MCF 10A (cell line): Measurements from ENCODE around the gene TMEM74B. TPM values are rescaled to one million over a fixed set of nuclear protein-coding genes. Genes with fewer than 3 reads are reported as not detected.

Source experiments
- BruUV-seq: library from RNA; stranded (reverse); fragments of 400-500 nt; replicated peaks from 2 replicates; lab custom pipeline; 2021; lab: Mats Ljungman, UMichigan
- CTCF ChIA-PET: fragments of 300-600 bp; sonication (Branson Sonifier 250); formaldehyde crosslinking; extraction: SDS; loops from one replicate; lab custom pipeline; 2021; ENCODE audit warnings: antibody characterized with exemption, inconsistent platforms; lab: Yijun Ruan, JAX
- POLR2A ChIA-PET: fragments of 300-600, 350-650 bp; sonication (Branson Sonifier 250); formaldehyde crosslinking; extraction: SDS; loops from one replicate; lab custom pipeline; 2020; ENCODE audit warnings: antibody characterized with exemption, inconsistent platforms; lab: Yijun Ruan, JAX
- DNase-seq: peaks from one replicate; pipeline ENCODE4 v3.0.0-alpha.2; 2018; ENCODE audit not compliant: unreplicated experiment
- H3K27ac Mint-ChIP-seq: one replicate; pipeline ENCODE4 v1.8.0; 2022; ENCODE audit warnings: mild to moderate bottlenecking, low read depth, mixed read lengths; ENCODE audit not compliant: unreplicated experiment
- H3K27me3 Mint-ChIP-seq: one replicate; pipeline ENCODE4 v1.8.0; 2022; ENCODE audit warnings: mixed read lengths; ENCODE audit not compliant: insufficient read depth, unreplicated experiment
- H3K36me3 Mint-ChIP-seq: one replicate; pipeline ENCODE4 v1.8.0; 2022; ENCODE audit warnings: mild to moderate bottlenecking, moderate library complexity, mixed read lengths; ENCODE audit not compliant: insufficient read depth, unreplicated experiment
- H3K4me1 Mint-ChIP-seq: one replicate; pipeline ENCODE4 v1.8.0; 2022; ENCODE audit warnings: mixed read lengths; ENCODE audit not compliant: insufficient read depth, unreplicated experiment
- H3K4me3 Mint-ChIP-seq: one replicate; pipeline ENCODE4 v1.8.0; 2022; ENCODE audit warnings: mild to moderate bottlenecking, moderate library complexity, mixed read lengths; ENCODE audit not compliant: unreplicated experiment
- H3K9me3 Mint-ChIP-seq: one replicate; pipeline ENCODE4 v1.8.0; 2022; ENCODE audit warnings: mixed read lengths; ENCODE audit not compliant: unreplicated experiment
- CTCF ChIP-seq: fragments of 200-600 bp; IDR thresholded peaks from one replicate; pipeline ENCODE4 v1.8.0; 2022; ENCODE audit warnings: antibody characterized with exemption, mild to moderate bottlenecking; ENCODE audit not compliant: unreplicated experiment
- intact Hi-C: fragments of 100-400 bp; cut with micrococcal nuclease; formaldehyde crosslinking; loops from 2 replicates; pipeline ENCODE4 v1.14.1; 2022
- total RNA-seq: library from RNA; stranded (reverse); gene quantifications from 2 replicates; pipeline ENCODE4 v1.2.3, GENCODE V29; 2022

TMEM74B gene
- total RNA-seq, 1 experiment from 2014 or later, result not detected

GRCh38 chr20:1163653-1164052 lies 21.1 kb downstream of the TMEM74B start:
- intact Hi-C loops, result no loop called here
- POLR2A ChIA-PET, result no interaction called here
- Mint-ChIP-seq H3K4me3 (no peak overlapping the region), H3K4me1 (no peaks in the 10 kb centered on the region), H3K27ac (no peak overlapping the region), H3K36me3 (peaks cover 74% of the 10 kb centered on the region), H3K27me3 (no peaks in the 10 kb centered on the region), H3K9me3 (no peaks in the 10 kb centered on the region)
- CTCF ChIA-PET, result interaction anchor here (0.8 to 1.6 kb wide), 2 partner anchors 12 to 49 kb away, joined by 3 to 7 read pairs; no protein-coding TSS in a partner anchor
- no peak for TF ChIP-seq CTCF
- DNase-seq, result no peak
- no TSS peak for BruUV-seq

- no peaks in the 10 kb centered on the region for H3K9me3 Mint-ChIP-seq
- intact Hi-C loops, result no loop called here
- H3K4me1 Mint-ChIP-seq, result no peaks in the 10 kb centered on the region
- no peak for DNase-seq
- H3K27me3 Mint-ChIP-seq, result no peaks in the 10 kb centered on the region
- no peak overlapping the region for H3K4me3 Mint-ChIP-seq
- no TSS peak for BruUV-seq
- POLR2A ChIA-PET, result interaction anchor here (1.0 kb wide), 1 partner anchor 43 kb away, joined by 7 read pairs; no protein-coding TSS in a partner anchor
- CTCF ChIA-PET, result no interaction called here
- H3K36me3 Mint-ChIP-seq, result peaks cover 69% of the 10 kb centered on the region
- H3K27ac Mint-ChIP-seq, result no peak overlapping the region
- TF ChIP-seq CTCF, result no peak
These were observed 21.7 kb downstream of the TMEM74B start for GRCh38 chr20:1163105-1163504.

GRCh38 chr20:1160991-1161390 lies 23.8 kb downstream of the TMEM74B start:
- ChIA-PET CTCF (interaction anchor here (0.6 to 1.3 kb wide), 3 partner anchors 27 to 399 kb away, joined by 3 to 6 read pairs (median 3); no protein-coding TSS in a partner anchor), POLR2A (interaction anchor here (0.5 kb wide), 1 partner anchor 655 kb away, joined by 4 read pairs; no protein-coding TSS in a partner anchor)
- no peak overlapping the region for H3K27ac Mint-ChIP-seq
- no TSS peak for BruUV-seq
- H3K27me3 Mint-ChIP-seq, result no peaks in the 10 kb centered on the region
- DNase-seq, result no peak
- intact Hi-C loops, result no loop called here
- H3K36me3 Mint-ChIP-seq, result peaks cover 51% of the 10 kb centered on the region
- H3K9me3 Mint-ChIP-seq, result no peaks in the 10 kb centered on the region
- no peak overlapping the region for H3K4me3 Mint-ChIP-seq
- no peak for TF ChIP-seq CTCF
- no peaks in the 10 kb centered on the region for H3K4me1 Mint-ChIP-seq

- DNase-seq, result no peak
- Mint-ChIP-seq H3K27ac (no peak overlapping the region), H3K4me3 (no peak overlapping the region), H3K36me3 (peaks cover 50% of the 10 kb centered on the region), H3K27me3 (no peaks in the 10 kb centered on the region), H3K9me3 (no peaks in the 10 kb centered on the region), H3K4me1 (no peaks in the 10 kb centered on the region)
- no peak for TF ChIP-seq CTCF
- ChIA-PET POLR2A (no interaction called here), CTCF (interaction anchor here (1.2 to 1.3 kb wide), 2 partner anchors 27 to 52 kb away, joined by 3 to 6 read pairs; no protein-coding TSS in a partner anchor)
- no TSS peak for BruUV-seq
- intact Hi-C loops, result no loop called here
These were observed 24.3 kb downstream of the TMEM74B start for GRCh38 chr20:1160496-1160895.
